Neural cell (in vitro differentiated cells): Measurements from ENCODE around the gene CD47.

Source experiments
- EZH2 ChIP-seq: fragments of 200-600, 300-800 bp; shearing (Covaris generic), sonication (generic); IDR thresholded peaks from 2 replicates; pipeline ENCODE4 v1.6.1; 2014; ENCODE audit warnings: antibody characterized with exemption, low read length, borderline replicate concordance, mild to moderate bottlenecking; ENCODE audit not compliant: insufficient read depth, poor library complexity, severe bottlenecking
- TAF1 ChIP-seq: IDR thresholded peaks from 2 replicates; pipeline ENCODE4 v1.6.1; 2012; ENCODE audit warnings: low read depth
- TF ChIP-seq, protein P1 (sequence below): fragments of 450-650 bp; IDR thresholded peaks from 2 replicates; pipeline ENCODE4 v1.5.1; 2014; ENCODE audit warnings: antibody characterized with exemption, mild to moderate bottlenecking, moderate library complexity; ENCODE audit not compliant: poor library complexity, severe bottlenecking

DNA sequence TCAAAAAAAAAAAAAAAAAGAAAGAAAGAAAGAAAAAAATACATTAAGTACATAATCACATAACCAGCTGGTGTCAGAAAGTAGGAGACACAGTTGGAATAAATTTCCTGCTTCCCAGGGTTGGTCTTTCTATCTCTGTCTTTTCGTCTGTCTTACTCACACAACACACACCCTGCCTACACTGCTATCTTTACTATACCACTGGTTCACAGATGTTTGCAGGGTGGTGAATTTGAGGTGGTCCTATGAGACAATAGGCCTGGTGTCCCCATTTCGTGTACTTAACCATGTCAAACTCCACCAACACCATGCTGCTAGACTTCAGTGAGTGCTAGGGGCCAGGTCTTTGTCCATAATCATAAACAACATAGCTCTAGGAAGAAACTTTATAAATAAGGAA, 17.6 kb upstream of the CD47 start:
- TF ChIP-seq, protein P1, sequence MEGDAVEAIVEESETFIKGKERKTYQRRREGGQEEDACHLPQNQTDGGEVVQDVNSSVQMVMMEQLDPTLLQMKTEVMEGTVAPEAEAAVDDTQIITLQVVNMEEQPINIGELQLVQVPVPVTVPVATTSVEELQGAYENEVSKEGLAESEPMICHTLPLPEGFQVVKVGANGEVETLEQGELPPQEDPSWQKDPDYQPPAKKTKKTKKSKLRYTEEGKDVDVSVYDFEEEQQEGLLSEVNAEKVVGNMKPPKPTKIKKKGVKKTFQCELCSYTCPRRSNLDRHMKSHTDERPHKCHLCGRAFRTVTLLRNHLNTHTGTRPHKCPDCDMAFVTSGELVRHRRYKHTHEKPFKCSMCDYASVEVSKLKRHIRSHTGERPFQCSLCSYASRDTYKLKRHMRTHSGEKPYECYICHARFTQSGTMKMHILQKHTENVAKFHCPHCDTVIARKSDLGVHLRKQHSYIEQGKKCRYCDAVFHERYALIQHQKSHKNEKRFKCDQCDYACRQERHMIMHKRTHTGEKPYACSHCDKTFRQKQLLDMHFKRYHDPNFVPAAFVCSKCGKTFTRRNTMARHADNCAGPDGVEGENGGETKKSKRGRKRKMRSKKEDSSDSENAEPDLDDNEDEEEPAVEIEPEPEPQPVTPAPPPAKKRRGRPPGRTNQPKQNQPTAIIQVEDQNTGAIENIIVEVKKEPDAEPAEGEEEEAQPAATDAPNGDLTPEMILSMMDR: no peak
- no peak for TF ChIP-seq EZH2
- no peak for TF ChIP-seq TAF1
